BLaER1 (cell line): ENCODE data around the gene GOLGA2.

Experiments used
- H3K27ac ChIP-seq: shearing (Covaris generic); formaldehyde crosslinking; 2 replicates; pipeline ENCODE4 v1.8.1; 2022
- H3K27me3 ChIP-seq: shearing (Covaris generic); formaldehyde crosslinking; 2 replicates; pipeline ENCODE4 v1.8.1; 2022
- H3K36me3 ChIP-seq: shearing (Covaris generic); formaldehyde crosslinking; 2 replicates; pipeline ENCODE4 v1.8.1; 2022
- H3K4me1 ChIP-seq: shearing (Covaris generic); formaldehyde crosslinking; 2 replicates; pipeline ENCODE4 v1.8.1; 2022
- H3K4me2 ChIP-seq: shearing (Covaris generic); formaldehyde crosslinking; 2 replicates; pipeline ENCODE4 v1.8.1; 2022
- H3K4me3 ChIP-seq: shearing (Covaris generic); formaldehyde crosslinking; 2 replicates; pipeline ENCODE4 v1.8.1; 2022
- H3K9ac ChIP-seq: shearing (Covaris generic); formaldehyde crosslinking; 2 replicates; pipeline ENCODE4 v1.8.1; 2022
- H3K9me3 ChIP-seq: shearing (Covaris generic); formaldehyde crosslinking; 2 replicates; pipeline ENCODE4 v1.8.1; 2022
- H4K20me1 ChIP-seq: shearing (Covaris generic); formaldehyde crosslinking; 2 replicates; pipeline ENCODE4 v1.8.1; 2022
- Cebpa-rat ChIP-seq: shearing (Covaris generic); IDR thresholded peaks from 2 replicates; pipeline ENCODE4 v1.8.1; 2022

Gene GOLGA2

DNA sequence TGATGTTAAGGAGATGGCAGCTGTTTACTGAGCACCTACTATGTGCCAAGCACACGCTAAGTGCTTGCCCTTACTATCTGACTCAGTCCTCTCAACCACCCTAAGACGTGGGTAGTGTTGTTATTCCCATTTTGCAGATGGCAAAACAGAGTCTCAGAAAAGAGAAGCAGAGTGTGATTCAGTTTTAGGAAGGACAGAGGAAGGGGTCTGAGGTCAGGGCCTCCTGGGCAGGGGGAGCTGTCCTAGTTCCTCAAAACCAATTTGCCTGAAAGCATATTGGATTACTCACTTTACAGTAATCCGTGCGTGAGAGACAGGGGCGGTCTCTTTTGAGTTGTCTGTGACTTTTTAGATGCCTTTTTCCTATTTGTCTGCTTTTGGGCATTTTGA is 49.4 kb downstream of the GOLGA2 start:
- Histone ChIP-seq H3K27ac (no peak overlapping the region), H3K36me3 (peaks cover 12% of the 10 kb centered on the region), H3K4me3 (no peak overlapping the region), H3K9ac (no peak overlapping the region), H3K4me1 (no peaks in the 10 kb centered on the region), H3K9me3 (no peaks in the 10 kb centered on the region), H4K20me1 (no peaks in the 10 kb centered on the region), H3K27me3 (no peaks in the 10 kb centered on the region), H3K4me2 (no peak overlapping the region)
- TF ChIP-seq Cebpa-rat = no peak

GRCh38 chr9:128225770-128226411 is 49.9 kb downstream of the GOLGA2 start:
- Histone ChIP-seq H3K27ac (no peak overlapping the region), H3K27me3 (no peaks in the 10 kb centered on the region), H3K36me3 (peaks cover 12% of the 10 kb centered on the region), H3K4me2 (no peak overlapping the region), H3K9me3 (no peaks in the 10 kb centered on the region), H3K9ac (no peak overlapping the region), H3K4me1 (no peaks in the 10 kb centered on the region), H4K20me1 (no peaks in the 10 kb centered on the region), H3K4me3 (no peak overlapping the region)
- TF ChIP-seq Cebpa-rat = no peak

DNA sequence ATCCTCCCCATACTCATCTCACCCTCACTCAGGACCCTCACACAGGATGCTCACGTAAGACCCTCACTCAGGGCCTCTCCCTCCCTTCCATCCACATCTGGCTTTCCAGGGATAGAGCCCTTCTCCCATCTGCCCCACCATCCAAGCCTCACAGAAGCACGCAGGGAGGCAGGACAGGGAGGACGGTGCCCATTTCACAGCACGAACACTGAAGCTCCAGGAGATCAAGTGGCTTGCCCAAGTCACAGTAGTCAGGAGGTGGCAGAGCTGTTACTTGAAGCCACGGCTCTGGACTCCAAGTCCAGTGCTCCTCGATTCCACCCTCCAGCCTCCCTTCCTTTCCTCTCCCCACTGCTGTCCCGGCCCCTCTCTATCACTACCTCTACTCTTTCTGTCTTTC is 50.9 kb downstream of the GOLGA2 start:
- Histone ChIP-seq H3K36me3 (peaks cover 12% of the 10 kb centered on the region), H3K9ac (no peak overlapping the region)

DNA sequence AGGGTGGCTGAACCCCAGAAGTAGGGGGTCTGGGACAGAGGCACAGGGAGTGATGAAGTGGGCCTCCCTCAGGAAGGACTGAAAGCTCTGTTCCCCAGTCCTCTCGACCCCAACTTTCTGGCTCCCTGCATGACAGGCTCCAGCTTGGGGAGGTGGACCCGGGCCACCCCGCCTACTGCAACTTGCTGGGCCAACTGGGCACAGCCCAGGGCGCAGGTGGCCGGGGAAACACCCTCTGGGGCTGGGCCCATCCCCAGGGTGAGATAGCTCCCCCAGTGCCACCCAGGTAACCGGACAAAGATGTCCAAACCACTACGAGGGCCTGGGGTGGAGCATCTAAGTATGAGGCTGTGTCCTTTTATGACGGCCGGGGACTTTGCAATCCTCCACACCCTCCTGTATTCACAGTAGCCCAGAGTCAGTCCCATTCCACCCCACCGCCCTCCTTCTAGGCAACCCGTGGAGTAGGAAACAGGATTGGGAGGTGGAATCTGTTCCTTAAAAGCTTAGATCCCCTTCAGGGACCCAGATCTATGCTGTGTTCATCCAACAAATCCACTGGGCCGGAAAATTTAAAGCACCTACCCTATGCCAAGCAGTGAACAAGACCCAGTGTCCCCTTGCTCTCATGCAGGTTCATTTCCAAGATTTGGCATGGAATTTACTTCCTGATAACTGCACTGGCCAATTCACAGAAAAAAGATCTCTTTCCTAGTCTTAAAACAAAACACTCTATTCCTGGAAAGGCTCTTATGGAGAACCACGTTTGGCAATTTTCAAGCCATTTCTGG is 52.7 kb downstream of the GOLGA2 start:
- Histone ChIP-seq H3K4me2 (no peak overlapping the region), H3K27me3 (no peaks in the 10 kb centered on the region), H3K4me3 (no peak overlapping the region), H3K4me1 (peaks cover 14% of the 10 kb centered on the region), H4K20me1 (no peaks in the 10 kb centered on the region), H3K36me3 (peaks cover 12% of the 10 kb centered on the region), H3K9ac (no peak overlapping the region), H3K27ac (no peak overlapping the region), H3K9me3 (no peaks in the 10 kb centered on the region)
- TF ChIP-seq Cebpa-rat = no peak

More for the DNA sequence above, 50.9 kb downstream of the GOLGA2 start:
- no peaks in the 10 kb centered on the region for H3K9me3 ChIP-seq
- no peak overlapping the region for H3K27ac ChIP-seq
- TF ChIP-seq Cebpa-rat = no peak
- no peaks in the 10 kb centered on the region for H3K4me1 ChIP-seq
- no peaks in the 10 kb centered on the region for H4K20me1 ChIP-seq
- no peak overlapping the region for H3K4me2 ChIP-seq
- no peaks in the 10 kb centered on the region for H3K27me3 ChIP-seq
- H3K4me3 ChIP-seq = no peak overlapping the region

DNA sequence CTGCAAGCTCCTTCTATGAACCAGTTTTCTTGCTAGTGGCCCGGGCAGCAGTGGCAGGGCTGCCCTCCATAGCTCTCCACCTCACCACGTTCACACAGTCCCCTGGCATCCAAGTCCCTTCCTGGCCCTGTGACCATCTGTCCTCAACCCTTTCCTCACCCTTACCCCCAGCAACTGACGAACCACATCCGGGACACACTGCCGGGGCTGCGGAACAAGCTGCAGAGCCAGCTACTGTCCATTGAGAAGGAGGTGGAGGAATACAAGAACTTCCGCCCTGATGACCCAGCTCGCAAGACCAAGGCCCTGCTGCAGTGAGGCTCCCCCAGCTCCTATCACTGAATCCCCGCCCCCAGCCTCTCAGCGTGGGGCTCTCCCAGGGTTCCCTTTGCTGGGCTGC is 53.8 kb downstream of the GOLGA2 start:
- no peak overlapping the region for H3K9ac ChIP-seq
- no peak overlapping the region for H3K4me2 ChIP-seq
- H3K36me3 ChIP-seq = peaks cover 12% of the 10 kb centered on the region
- peaks cover 19% of the 10 kb centered on the region for H3K4me1 ChIP-seq
- H3K27ac ChIP-seq = no peak overlapping the region
- H3K9me3 ChIP-seq = no peaks in the 10 kb centered on the region
- H3K27me3 ChIP-seq = no peaks in the 10 kb centered on the region
- TF ChIP-seq Cebpa-rat = no peak
- H4K20me1 ChIP-seq = no peaks in the 10 kb centered on the region
- H3K4me3 ChIP-seq = no peak overlapping the region

GRCh38 chr9:128219831-128220230 is 56.0 kb downstream of the GOLGA2 start:
- Histone ChIP-seq H4K20me1 (no peaks in the 10 kb centered on the region), H3K4me2 (no peak overlapping the region), H3K9ac (no peak overlapping the region), H3K4me3 (no peak overlapping the region), H3K9me3 (no peaks in the 10 kb centered on the region), H3K4me1 (peaks cover 27% of the 10 kb centered on the region), H3K36me3 (peaks cover 12% of the 10 kb centered on the region), H3K27ac (no peak overlapping the region), H3K27me3 (no peaks in the 10 kb centered on the region)
- TF ChIP-seq Cebpa-rat = no peak

GRCh38 chr9:128218518-128219389 is 57.1 kb downstream of the GOLGA2 start:
- H3K27ac ChIP-seq = peak overlapping the region; percentile 48; the same call in 1 of the 2 replicates
- no peak for TF ChIP-seq Cebpa-rat
- no peaks in the 10 kb centered on the region for H3K27me3 ChIP-seq
- H3K9ac ChIP-seq = peak overlapping the region; percentile 49; the same call in 1 of the 2 replicates
- H3K36me3 ChIP-seq = peaks cover 12% of the 10 kb centered on the region
- peak overlapping the region; percentile 60 for H3K4me3 ChIP-seq
- H4K20me1 ChIP-seq = no peaks in the 10 kb centered on the region
- no peaks in the 10 kb centered on the region for H3K9me3 ChIP-seq
- H3K4me1 ChIP-seq = peaks cover 38% of the 10 kb centered on the region
- peak overlapping the region; percentile 86 for H3K4me2 ChIP-seq

GRCh38 chr9:128218172-128218517 is 57.7 kb downstream of the GOLGA2 start:
- no peak for TF ChIP-seq Cebpa-rat
- H3K27me3 ChIP-seq = no peaks in the 10 kb centered on the region
- peaks cover 43% of the 10 kb centered on the region for H3K4me1 ChIP-seq
- peak overlapping the region; percentile 86 for H3K4me2 ChIP-seq
- H3K9me3 ChIP-seq = no peaks in the 10 kb centered on the region
- no peaks in the 10 kb centered on the region for H4K20me1 ChIP-seq
- H3K36me3 ChIP-seq = peaks cover 12% of the 10 kb centered on the region
- peak overlapping the region; percentile 49; the same call in 1 of the 2 replicates for H3K9ac ChIP-seq
- peak overlapping the region; percentile 48; the same call in 1 of the 2 replicates for H3K27ac ChIP-seq
- peak overlapping the region; percentile 60 for H3K4me3 ChIP-seq

DNA sequence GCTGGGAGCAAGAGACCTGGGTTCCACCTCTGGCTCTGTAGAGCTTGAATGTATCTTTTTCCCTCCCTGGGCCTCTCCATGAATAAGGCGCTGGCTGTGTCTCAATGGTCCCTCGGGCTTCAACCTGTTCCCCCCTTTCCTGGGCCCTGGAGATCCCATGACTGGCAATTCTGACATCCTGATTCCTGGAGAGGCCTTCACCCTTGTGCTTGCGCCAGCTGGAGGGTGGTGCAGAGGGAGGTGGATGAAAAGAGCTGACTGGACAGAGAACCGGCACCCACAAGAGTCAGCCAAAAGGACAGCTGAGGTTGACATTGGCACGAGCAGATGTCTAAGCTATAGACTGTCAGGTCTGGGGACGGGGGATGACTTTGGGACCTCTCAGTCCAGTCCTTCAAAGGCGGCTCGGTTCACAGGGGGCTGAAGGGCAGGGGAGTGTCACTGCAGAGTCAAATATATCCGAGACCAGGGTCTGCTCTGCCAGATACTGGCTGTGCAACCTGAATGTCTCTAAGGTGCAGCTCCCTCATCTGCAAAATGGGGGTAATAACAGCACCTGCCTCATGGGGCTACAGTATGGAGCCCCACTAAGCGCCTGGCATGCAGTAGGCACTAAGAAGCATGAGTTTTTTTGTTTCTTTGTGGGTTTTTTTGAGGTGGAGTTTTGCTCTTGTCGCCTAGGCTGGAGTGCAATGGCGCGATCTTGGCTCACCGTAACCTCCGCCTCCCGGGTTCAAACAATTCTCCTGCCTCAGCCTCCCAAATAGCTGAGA is 58.8 kb downstream of the GOLGA2 start:
- no peaks in the 10 kb centered on the region for H3K27me3 ChIP-seq
- peaks cover 55% of the 10 kb centered on the region for H3K4me1 ChIP-seq
- no peak for TF ChIP-seq Cebpa-rat
- no peak overlapping the region for H3K27ac ChIP-seq
- H4K20me1 ChIP-seq = no peaks in the 10 kb centered on the region
- no peak overlapping the region for H3K4me3 ChIP-seq
- no peak overlapping the region for H3K4me2 ChIP-seq
- no peak overlapping the region for H3K9ac ChIP-seq
- peaks cover 1% of the 10 kb centered on the region for H3K36me3 ChIP-seq
- H3K9me3 ChIP-seq = no peaks in the 10 kb centered on the region
